ENCODE measurements around the gene FAM83E. TPM values are rescaled to one million over a fixed set of nuclear protein-coding genes. Genes with fewer than 3 reads are reported as not detected.
A peak's percentile ranks its signal among the peaks of the same experiment; 100 is the strongest.
"Not testable (repeated sequence)": the region's sequence is repeated elsewhere in the genome, so short reads cannot be mapped to it uniquely, and the experiment has no call there.

Gene FAM83E
- total RNA-seq, 1 donor from 2014 or later = 21.9 TPM

GRCh38 chr19:48659768-48660167, 44.9 kb upstream of the FAM83E start:
- DNase-seq (ENCODE audit: low read depth) = peak; percentile 61

DNA sequence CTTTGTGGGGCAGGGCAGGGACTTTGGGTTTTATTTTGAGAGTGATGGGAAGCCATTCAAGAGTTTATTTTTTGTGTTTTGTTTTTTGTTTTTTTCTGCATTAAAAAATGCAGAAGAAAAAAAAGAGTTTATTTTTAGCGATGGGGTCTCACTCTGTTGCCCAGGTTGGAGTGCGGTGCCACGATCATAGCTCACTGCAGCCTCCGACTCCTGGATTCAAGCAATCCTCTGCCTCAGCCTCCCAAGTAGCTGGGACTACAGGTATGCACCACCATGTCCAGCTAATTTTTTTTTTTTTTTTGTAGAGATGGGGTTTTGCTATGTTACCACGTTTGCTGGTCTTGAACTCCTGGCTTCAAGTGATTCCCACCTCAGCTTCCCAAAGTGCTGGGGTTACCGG, 43.6 kb upstream of the FAM83E start:
- TF ChIP-seq CTCF (IDR thresholded peaks at IDR 0.05; ENCODE audit: insufficient read depth, low read length, severe bottlenecking) = no peak
- no peak overlapping the region for H3K4me3 ChIP-seq (ENCODE audit: low read depth, low read length)
- H3K36me3 ChIP-seq (ENCODE audit: control insufficient read depth, insufficient read depth, low read length) = no peaks in the 10 kb centered on the region
- H3K27me3 ChIP-seq (ENCODE audit: control insufficient read depth, insufficient read depth, low read length) = no peaks in the 10 kb centered on the region
- FAIRE-seq (no peak), DNase-seq (ENCODE audit: low read depth) (no peak)

More at GRCh38 chr19:48659768-48660167, 44.9 kb upstream of the FAM83E start:
- H3K4me3 ChIP-seq (ENCODE audit: low read depth, low read length) = no peak overlapping the region
- H3K27me3 ChIP-seq (ENCODE audit: control insufficient read depth, insufficient read depth, low read length) = no peaks in the 10 kb centered on the region
- no peaks in the 10 kb centered on the region for H3K36me3 ChIP-seq (ENCODE audit: control insufficient read depth, insufficient read depth, low read length)
- no peak for FAIRE-seq
- TF ChIP-seq CTCF (IDR thresholded peaks at IDR 0.05; ENCODE audit: insufficient read depth, low read length, severe bottlenecking) = no peak

DNA sequence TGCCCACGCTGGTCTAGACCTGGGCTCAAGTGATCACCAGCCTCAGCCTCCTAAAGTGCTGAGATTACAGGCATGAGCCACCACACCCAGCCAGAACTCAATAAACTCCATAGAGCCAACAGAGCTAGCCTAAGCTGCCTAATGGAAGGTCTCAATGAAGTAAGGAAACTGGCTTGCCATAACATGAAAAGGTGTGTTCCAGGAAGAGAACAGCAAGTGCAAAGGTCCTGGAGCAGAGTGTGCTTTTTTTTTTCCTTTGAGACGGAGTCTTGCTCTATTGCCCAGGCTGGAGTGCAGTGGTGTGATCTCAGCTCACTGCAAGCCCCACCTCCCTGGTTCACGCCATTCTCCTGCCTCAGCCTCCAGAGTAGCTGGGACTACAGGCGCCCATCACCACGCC, 43.0 kb upstream of the FAM83E start:
- DNase-seq (ENCODE audit: low read depth); H3K27me3 ChIP-seq (ENCODE audit: control insufficient read depth, insufficient read depth, low read length); FAIRE-seq; H3K4me3 ChIP-seq (ENCODE audit: low read depth, low read length); H3K36me3 ChIP-seq (ENCODE audit: control insufficient read depth, insufficient read depth, low read length): not testable (repeated sequence)

GRCh38 chr19:48656840-48657474, 42.1 kb upstream of the FAM83E start:
- no peaks in the 10 kb centered on the region for H3K27me3 ChIP-seq (ENCODE audit: control insufficient read depth, insufficient read depth, low read length)
- FAIRE-seq (no peak), DNase-seq (ENCODE audit: low read depth) (peak; percentile 84)
- no peak overlapping the region for H3K4me3 ChIP-seq (ENCODE audit: low read depth, low read length)
- no peaks in the 10 kb centered on the region for H3K36me3 ChIP-seq (ENCODE audit: control insufficient read depth, insufficient read depth, low read length)
- TF ChIP-seq CTCF (IDR thresholded peaks at IDR 0.05; ENCODE audit: insufficient read depth, low read length, severe bottlenecking) = no peak

- DNase-seq (ENCODE audit: low read depth) (no peak), FAIRE-seq (no peak)
- Histone ChIP-seq H3K27me3 (ENCODE audit: control insufficient read depth, insufficient read depth, low read length) (no peaks in the 10 kb centered on the region), H3K36me3 (ENCODE audit: control insufficient read depth, insufficient read depth, low read length) (no peaks in the 10 kb centered on the region), H3K4me3 (ENCODE audit: low read depth, low read length) (no peak overlapping the region)
- no peak for TF ChIP-seq CTCF (IDR thresholded peaks at IDR 0.05; ENCODE audit: insufficient read depth, low read length, severe bottlenecking)
These were observed 39.6 kb upstream of the FAM83E start for GRCh38 chr19:48654299-48655059.

- Histone ChIP-seq H3K4me3 (ENCODE audit: low read depth, low read length) (no peak overlapping the region), H3K27me3 (ENCODE audit: control insufficient read depth, insufficient read depth, low read length) (no peaks in the 10 kb centered on the region)
- FAIRE-seq = no peak
These were observed 36.8 kb upstream of the FAM83E start for GRCh38 chr19:48651683-48652048.

More at GRCh38 chr19:48651683-48652048, 36.8 kb upstream of the FAM83E start:
- H3K36me3 ChIP-seq (ENCODE audit: control insufficient read depth, insufficient read depth, low read length) = no peaks in the 10 kb centered on the region
- no peak for TF ChIP-seq CTCF (IDR thresholded peaks at IDR 0.05; ENCODE audit: insufficient read depth, low read length, severe bottlenecking)
- DNase-seq (ENCODE audit: low read depth) = no peak
